Medulla oblongata (tissue), 1 donor: ENCODE results near the gene ZNF275.
A peak's percentile ranks its signal among the peaks of the same experiment; 100 is the strongest.
"Not testable (repeated sequence)": the region's sequence is repeated elsewhere in the genome, so short reads cannot be mapped to it uniquely, and the experiment has no call there.

Experiments used
- DNase-seq: peaks from one replicate; pipeline ENCODE4 v3.0.0-alpha.2; 2015; ENCODE audit errors: extremely low spot score

The ZNF275 gene

DNA sequence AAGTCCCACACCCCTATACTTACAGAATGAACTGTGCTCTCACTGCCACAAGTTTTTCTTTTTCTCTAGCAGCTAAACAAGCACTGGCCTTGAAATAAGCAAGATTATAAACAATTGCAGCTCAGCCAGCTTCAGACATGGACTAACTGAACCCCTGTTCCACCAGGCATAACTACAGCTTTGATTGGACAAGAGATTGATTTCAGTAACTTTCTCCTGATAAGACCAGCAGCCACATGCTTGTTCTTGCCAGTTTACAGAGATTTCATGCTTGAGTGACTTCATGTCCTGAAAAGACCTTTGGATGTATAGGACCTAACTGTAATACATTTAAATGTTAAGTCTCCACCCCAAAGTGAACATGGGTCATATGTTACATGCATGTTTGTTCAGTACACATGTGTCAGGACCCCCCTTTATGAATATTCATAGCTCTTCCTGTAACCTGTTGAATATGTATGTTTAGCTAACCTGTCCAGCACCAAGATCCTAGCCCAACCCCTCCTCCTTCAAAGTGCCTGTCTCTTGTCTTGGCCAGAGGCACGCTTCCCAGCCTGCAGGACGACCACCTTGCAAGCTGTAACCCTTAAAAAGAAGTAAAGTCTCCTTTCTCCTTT is 27.9 kb downstream of the ZNF275 start:
- no peak for DNase-seq

DNA sequence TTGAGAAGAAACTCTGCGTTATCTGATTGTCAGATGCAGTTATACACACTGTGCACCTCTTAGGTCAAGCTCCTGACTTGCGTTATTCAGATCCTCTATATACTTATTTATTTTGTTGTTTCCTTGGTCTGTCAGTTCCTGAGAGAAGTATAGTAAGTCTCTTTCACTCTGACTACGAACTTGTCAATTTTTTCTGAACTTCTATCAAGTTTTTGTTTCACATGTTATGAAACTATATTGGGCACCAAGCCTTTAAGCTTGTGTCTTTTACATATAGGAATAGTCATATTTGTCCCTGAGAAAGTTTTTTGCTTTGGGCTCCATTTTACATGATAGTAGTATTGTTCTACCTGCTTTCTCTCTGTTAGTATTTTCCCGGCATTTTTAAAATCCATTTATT is 31.7 kb downstream of the ZNF275 start:
- no peak for DNase-seq

DNA sequence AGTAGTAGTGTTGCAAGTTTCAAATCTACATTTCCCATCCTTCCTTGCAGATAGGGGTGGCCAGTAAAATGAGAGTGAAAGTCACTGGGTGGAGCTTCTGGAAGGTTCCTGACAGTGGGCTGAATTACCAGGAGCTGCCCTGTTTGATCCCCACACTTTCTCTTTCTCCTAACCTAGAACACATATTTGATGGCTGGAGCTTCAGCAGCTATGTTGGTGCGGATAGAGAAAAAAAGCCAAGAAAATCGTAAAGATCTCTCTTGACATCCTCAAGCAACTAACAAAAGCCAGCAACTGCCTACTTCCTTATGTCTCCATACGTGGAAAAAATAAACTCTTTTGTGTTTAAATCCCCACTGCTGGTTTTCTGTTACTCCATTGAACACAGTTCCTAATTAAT is 32.2 kb downstream of the ZNF275 start:
- no peak for DNase-seq

DNA sequence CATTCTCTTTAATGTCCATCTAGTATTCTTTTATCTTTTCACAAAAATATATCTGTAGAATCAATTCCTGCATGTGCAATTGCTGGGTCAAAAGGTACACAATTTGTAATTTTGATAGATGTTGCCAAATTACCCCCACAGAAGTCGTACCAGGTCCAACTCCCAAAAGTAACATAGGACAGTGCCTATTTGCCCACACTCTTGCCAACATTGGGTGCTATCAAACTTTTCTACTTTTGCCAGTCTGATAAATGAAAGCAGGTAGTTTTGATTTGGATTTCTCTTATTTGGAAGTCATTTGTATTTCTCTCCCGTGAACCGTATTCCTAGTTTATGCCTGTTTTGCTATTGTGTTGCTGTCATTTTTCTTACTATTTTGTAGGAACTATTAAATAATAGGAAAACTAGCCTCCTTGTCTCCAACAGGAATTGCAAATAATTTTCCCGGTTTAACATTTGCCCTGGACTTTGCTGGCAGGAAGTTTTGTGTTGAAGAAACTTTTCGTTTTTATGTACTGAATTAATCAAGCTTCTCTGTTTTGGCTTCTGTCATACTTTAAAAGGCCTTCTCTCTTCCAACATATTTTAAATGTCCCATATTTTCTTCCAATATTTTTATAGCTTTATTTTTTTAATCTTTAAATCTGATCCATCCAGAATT is 33.1 kb downstream of the ZNF275 start:
- DNase-seq: no peak

DNA sequence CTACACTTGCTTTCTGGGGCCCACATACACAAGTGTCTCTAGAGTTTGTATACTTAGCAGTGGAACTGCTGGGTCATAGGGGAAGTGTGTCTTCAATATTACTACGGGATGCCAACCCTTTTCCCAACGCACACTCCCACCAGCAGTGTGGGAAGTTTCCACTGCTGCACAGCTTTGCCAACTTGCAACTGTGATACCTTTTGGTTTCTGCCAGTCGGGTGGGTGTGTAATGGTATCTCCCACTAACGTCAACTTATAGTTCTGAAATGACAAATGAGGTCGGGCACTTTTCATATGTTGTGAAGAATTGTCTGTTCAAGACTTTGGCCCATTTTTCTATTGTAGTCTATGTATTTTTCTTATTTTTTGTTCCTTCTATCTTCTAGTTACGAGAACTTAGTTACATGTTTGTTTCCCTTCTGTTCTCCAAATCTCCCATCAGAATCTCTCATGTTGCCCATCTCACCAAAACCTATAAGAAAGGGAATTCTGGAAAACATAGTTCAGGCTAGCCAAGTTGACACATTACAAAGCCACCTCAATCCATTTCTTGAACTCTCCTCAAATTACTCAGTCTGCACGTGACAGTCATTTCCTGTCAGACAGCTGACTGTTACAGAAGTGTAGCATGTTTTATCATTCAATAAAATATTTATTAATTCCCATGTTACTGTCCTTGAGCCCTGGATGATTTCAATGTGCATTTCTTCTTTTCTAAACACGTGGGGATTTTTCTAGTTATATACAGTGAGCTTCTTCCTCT is 36.5 kb downstream of the ZNF275 start:
- no peak for DNase-seq

DNA sequence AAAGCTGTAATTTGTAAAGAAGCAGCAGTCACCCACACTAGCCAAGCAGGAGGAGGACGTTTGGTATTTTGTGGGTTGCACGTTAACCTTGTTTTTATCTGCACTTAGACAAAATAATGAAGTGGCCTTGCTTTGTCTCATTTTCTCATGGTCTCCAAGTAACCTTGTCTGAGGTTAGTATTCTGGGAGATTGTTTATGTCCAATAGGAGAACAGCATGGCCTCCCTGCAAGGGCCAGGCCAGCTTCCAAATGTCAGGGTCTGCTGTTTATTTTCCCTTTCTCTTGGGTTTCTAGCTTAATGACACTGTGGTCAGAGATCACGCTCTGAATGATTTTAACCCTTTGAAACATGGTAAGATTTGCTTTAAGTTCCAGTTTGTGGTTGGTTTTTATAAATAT is 37.3 kb downstream of the ZNF275 start:
- DNase-seq: no peak

DNA sequence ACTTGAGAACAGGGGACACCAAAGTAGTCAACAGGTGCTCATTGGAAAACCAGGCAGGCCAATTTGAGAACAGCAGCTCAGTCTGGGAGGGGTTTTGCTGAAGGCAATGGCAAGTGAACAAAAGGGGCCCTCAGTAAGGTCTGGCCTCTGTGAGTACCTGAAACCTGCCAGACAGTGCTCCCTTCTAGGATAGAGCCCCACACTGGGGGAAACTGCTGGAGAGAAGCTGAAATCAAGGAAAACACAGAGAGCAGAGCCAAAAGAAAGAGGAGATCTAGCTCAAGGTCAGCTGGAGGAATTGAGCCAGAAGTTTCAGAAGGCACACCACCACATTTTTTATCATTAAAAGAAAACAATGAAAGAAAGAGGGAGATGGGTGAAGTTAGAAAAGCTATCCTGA is 39.0 kb downstream of the ZNF275 start:
- no peak for DNase-seq

DNA sequence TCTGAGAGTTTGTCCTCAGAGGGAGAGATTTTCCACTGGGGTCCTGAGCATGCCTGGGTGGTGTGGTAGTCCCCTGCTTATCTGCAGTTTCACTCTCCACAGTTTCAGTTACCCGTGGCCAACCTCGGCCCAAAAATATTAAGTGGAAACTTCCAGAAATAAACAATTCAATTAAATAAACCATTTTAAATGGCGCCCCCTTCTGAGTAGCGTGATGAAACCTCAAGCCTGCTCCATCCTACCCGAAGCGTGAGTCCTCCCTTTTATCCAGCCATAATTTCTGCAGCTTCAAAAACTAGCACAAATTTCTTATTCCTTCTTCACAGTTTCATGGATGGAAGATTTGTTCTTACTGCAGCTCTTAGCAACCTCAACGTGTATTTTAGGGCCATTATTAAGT is 40.5 kb downstream of the ZNF275 start:
- DNase-seq: no peak

DNA sequence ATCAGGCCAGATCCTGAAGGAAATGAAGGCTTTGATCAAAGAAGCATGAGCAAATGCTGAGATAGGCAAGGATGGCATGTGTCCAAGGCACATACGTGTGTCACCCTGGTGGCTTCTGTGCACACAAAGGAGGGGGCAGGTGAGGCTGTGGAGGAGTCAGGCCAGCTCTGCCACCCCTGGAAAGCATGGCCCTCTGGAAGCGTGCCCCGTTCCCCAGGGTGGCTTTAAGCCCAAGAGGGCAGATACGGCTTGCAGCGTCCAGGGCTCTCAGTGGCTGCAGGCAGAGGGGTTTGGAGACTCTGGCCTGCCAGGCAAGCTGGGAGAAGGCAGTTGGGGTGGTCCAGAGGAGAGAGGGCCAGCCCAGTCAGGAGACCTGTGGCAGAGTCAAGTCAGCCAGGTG is 41.6 kb downstream of the ZNF275 start:
- DNase-seq: no peak

DNA sequence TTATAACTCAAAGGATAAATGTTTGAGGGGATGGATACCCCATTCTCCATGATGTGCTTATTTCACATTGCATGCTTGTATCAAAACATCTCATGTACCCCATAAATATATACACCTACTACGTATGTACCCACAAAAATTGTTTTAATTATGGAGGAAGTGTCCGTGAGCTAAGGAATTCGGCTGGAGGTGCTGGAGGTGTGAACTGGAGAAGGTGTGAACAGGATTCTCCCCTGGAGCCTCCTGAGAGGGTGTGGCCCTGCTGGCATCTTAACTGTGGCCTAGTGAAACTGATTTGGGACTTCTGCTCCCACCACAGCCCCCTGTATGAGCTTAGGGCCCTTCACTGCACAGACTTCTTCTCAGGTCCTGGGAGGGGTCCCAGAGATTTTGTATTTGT is 43.8 kb downstream of the ZNF275 start:
- DNase-seq: no peak

DNA sequence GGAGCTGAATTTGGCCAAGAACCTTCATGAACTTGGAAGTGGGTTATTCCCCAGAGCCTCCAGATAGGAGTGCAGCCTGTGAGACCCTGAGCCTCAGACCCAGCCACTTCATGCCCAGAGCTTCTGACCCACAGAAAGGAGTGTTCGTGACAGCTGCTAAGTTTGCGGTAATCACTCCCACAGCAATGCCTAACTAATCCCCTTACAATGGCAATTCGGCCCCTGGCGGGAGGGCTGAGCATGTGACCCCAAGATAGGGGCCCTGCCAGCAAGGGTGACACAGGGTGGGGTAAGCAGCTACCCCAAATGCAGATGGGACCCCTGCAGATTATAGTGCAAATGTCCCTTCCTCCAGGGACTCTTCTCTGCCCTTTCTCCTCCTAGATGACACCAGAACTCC is 44.7 kb downstream of the ZNF275 start:
- DNase-seq: no peak

DNA sequence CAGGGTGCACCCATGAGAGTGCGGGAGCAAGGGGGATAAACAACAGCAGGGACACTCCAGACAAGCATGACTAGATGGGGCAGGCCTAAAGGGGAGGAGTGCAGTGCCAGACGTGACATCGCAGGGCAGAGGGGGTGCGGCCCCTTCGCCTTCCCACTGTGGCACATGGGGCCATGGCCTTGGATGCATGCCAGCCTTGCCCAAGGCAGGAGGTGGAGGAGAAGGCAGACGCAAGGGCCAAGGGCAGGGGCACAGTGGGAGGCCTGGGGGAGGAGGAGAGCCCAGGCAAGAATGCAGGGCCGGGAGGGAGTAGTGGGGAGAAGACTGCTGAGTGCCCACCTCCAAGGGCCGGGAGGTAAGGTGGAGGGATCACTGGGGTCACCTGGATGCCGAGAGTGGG is 45.6 kb downstream of the ZNF275 start:
- DNase-seq: no peak

DNA sequence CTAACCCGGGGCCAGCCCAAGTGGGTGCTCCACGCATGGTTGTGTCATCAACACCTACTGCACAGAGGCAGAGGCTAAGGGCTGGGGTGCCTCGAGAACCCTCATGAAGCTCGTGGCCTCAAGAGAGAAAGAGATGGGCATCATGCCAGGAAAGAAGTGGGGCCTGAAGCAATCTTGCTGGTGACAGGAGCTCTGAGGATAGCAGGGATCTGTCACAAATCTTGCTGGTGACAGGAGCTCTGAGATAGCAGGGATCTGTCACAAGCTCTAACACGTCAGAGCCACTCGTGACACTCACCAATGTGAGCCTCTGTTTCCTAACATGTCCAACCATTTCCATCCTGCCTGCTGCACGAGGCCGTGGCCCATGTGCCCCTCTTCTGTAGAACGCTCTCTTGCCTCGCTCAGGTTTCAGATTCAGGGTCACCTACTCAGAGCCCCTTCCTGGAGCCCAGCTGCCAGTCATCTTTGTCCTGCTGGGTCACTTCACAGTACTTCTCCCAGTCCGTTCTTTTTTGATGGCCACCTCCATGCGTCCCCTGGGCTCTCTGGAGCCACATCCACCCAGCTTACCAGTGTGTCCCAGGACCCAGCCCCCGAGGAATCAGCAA is 46.1 kb downstream of the ZNF275 start:
- DNase-seq: no peak

DNA sequence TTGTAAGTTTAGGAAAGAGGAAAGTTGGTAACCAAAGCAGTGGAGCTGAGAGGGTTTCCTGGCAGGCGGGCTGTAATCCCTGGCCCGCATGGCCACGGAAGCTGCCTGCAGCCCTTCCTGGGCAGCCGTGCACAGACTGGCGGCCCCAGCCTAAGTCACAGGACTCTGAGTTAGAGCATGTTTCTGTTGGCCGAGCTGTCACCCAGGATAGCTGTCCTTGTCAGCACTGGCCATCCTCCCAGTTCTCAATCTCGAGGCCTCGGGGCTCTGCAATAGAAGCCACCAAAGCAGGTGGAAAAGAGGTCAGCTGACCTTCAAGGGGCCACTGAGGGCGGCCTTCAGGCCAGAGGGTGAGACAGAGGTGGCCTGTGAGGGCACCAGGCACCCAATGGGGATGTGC is 46.7 kb downstream of the ZNF275 start:
- no peak for DNase-seq

DNA sequence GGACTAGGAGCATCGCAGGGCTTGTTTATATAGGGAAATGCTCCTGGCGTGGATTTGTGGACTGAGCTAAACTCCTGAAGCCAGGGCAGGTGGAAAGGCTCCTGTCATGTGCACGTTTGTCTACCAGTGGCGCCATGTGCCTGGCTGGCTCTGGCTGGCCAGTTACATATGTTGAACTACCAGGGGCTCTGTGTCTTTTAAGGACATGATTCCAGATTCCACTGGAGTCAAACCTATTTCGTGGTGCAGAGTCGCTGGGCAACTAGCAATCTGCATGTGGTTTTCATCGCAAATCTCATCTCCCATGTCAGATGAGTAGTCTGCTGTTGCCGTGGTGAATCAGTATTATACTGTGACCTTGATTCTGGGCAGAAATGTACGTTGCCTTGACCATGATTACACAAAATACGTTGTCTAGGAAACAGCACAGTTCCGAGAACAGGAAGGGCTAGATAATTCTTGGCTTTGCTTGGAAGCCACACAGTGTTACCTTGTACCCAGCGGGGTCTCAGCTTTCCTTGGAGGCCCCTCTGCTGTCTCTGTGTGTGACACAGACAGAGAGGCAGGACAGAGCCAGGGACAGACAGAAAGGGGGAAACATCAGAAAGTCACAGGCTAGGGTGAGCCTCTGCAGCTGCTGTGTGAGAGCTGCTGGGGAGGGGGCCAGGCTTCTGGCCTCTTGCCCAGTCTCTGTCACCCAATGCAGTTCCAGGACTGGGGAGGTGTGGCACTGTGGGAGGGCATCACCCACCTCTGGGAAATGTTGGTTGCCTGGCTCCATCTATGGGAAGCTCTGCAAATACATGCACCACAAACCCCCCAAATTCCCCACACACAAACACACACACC is 48.0 kb downstream of the ZNF275 start:
- peak; percentile 56 for DNase-seq

DNA sequence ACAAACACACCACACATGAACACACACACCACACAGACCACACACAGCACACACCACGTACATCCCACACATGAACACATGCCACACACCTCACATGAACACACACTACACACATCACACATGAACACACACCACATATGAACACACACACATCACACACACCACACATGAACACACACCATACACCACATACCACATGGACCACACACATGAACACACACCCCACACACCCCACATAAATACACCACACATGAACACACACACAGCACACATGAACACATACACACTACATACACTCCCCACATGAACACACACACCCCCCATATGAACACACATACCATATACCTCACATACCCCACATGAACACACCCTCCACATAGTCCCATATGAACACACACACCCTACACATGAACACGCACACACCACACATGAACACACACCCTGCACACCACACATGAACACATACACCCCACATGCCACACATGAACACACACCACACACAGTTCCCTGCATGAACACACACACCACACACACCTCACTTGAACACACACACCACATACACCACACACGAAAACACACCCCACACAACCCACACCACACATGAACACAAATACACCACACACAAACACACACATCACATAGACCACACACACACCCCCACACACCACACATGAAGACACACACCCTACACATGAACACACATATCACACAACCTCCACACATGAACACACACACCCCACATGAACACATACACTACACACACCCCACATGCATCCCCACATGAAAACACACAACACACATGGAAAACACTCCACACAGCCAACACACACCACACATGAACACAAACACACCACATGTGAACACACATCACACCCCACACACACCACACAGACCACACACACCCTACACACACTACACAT is 48.9 kb downstream of the ZNF275 start:
- no peak for DNase-seq

DNA sequence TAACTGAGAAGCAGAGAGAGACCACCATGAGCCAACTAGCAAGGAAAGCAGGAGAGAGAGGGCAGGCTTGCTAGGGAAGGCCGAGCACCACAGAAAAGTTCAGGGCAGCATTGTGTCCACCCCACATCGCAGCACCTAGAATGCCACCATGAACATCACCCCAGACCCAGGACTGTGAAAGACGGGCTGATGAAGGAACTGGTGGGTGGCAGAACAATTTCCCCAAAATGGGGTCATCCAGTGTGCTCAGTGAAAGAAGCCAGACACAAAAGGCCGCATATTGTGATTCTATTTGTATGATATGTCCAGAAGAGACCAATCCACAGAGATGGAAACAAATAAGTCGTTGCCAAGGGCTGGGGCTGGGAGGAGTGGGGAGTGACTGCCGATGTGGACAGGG is 50.4 kb downstream of the ZNF275 start:
- DNase-seq: no peak

DNA sequence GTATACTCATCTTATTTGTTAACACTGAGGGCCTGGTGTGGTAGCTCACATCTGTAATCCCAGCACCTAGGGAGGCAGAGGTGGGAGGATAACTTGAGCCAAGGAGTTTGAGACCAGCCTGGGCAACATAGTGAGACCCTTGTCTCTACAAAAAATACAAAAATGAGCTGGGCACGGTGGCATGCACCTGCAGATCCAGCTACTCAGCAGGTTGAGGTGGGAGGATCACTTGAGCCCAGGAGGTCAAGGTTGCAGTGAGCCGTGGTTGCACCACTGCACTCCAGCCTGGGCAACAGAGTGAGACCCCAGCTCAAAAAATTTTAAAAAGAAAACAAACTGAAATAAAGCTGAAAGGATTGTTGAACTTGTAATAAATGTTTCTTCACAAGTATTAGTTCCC is 51.0 kb downstream of the ZNF275 start:
- not testable (repeated sequence) for DNase-seq

DNA sequence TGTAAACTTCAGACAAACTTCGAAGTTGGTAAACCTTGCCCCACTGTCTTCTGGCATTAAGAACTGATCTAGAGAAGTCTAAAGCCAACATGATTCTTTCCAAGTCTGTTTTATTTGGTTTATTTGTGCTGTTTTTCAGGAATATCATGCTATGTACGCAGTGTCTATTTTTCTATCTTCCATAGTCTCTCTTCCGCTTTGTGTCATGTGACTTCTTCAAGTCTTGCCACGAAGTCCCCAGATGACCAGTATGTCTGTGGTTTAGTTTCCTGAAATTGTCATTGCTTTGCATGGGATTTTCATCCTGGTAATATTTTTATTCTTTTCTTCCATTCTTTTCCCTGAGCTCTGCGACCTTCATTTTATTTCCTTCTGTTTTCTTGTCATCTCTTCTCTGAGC is 52.1 kb downstream of the ZNF275 start:
- DNase-seq: no peak

DNA sequence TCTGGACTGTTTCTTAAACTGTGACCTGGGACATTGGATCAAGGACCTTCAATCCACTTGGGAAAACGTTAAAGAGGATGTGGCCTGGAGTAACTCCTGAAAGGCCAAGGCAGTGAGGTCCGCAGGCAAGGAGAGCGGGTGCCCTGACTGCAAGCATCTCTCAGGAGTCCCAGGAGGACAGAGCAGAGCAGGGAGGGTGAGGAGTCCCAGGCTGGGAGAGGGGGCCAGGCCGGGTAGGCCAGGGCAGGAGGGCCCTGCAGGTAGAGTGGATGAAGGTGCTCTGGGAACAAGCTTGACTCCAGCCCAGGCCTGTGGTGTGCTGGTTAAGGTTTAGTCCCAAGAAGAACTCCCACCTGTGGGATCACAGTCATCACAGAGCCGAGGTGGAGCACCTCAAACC is 53.4 kb downstream of the ZNF275 start:
- DNase-seq: no peak
